ENCODE data around the gene PLAGL1.
A peak's percentile ranks its signal among the peaks of the same experiment; 100 is the strongest.
"Not testable (repeated sequence)": the region's sequence is repeated elsewhere in the genome, so short reads cannot be mapped to it uniquely, and the experiment has no call there.

Gene PLAGL1

GRCh38 chr6:144008120-144008811 is at the start of gene PLAGL1:
Gene PLAGL1, minus strand, starts transcription at chr6:144008259. Its CDS starts 60,123 bp downstream, at chr6:143948136.
- DNase-seq (ENCODE audit: low read depth in 2 of 2) = peak in 1 of 2 experiments; percentile 20

GRCh38 chr6:144055121-144055931 is 47.3 kb upstream of the PLAGL1 start:
- DNase-seq (ENCODE audit: low read depth in 2 of 2) = no peak

GRCh38 chr6:144053601-144054000 is 45.5 kb upstream of the PLAGL1 start:
- no peak for DNase-seq (ENCODE audit: low read depth in 2 of 2)

- DNase-seq (ENCODE audit: low read depth in 2 of 2) = no peak
These were observed 44.4 kb upstream of the PLAGL1 start for GRCh38 chr6:144052488-144052887.

GRCh38 chr6:144049386-144049785 is 41.3 kb upstream of the PLAGL1 start:
- no peak for DNase-seq (ENCODE audit: low read depth in 2 of 2)

- no peak for DNase-seq (ENCODE audit: low read depth in 2 of 2)
These were observed 39.6 kb upstream of the PLAGL1 start for GRCh38 chr6:144047688-144048087.

GRCh38 chr6:144046672-144047071 is 38.6 kb upstream of the PLAGL1 start:
- DNase-seq (ENCODE audit: low read depth in 2 of 2) = not testable (repeated sequence)

- DNase-seq (ENCODE audit: low read depth in 2 of 2) = not testable (repeated sequence)
These were observed 36.9 kb upstream of the PLAGL1 start for GRCh38 chr6:144044989-144045388.

- DNase-seq (ENCODE audit: low read depth in 2 of 2) = no peak
These were observed 28.8 kb upstream of the PLAGL1 start for GRCh38 chr6:144036835-144037195.

GRCh38 chr6:144036064-144036834 is 28.2 kb upstream of the PLAGL1 start:
- no peak for DNase-seq (ENCODE audit: low read depth in 2 of 2)

- no peak for DNase-seq (ENCODE audit: low read depth in 2 of 2)
These were observed 27.4 kb upstream of the PLAGL1 start for GRCh38 chr6:144035416-144035815.

GRCh38 chr6:144033816-144034735 is 26.0 kb upstream of the PLAGL1 start:
- DNase-seq (ENCODE audit: low read depth in 2 of 2) = peak; percentile 81 to 84

- DNase-seq (ENCODE audit: low read depth in 2 of 2) = no peak
These were observed 21.4 kb upstream of the PLAGL1 start for GRCh38 chr6:144029452-144029851.

- DNase-seq (ENCODE audit: low read depth in 2 of 2) = no peak
These were observed 20.0 kb upstream of the PLAGL1 start for GRCh38 chr6:144027932-144028587.

- DNase-seq (ENCODE audit: low read depth in 2 of 2) = no peak
These were observed 15.2 kb upstream of the PLAGL1 start for GRCh38 chr6:144023216-144023615.

GRCh38 chr6:144019929-144020328 is 11.9 kb upstream of the PLAGL1 start:
- DNase-seq (ENCODE audit: low read depth in 2 of 2) = no peak

GRCh38 chr6:144017166-144018094 is 9.4 kb upstream of the PLAGL1 start:
- no peak for DNase-seq (ENCODE audit: low read depth in 2 of 2)

- peak; percentile 60 to 61 for DNase-seq (ENCODE audit: low read depth in 2 of 2)
These were observed 5.4 kb upstream of the PLAGL1 start for GRCh38 chr6:144013486-144013909.

GRCh38 chr6:144012534-144012933 is 4.5 kb upstream of the PLAGL1 start:
- no peak for DNase-seq (ENCODE audit: low read depth in 2 of 2)

GRCh38 chr6:144009628-144010027 is 1.6 kb upstream of the PLAGL1 start:
- not testable (repeated sequence) for DNase-seq (ENCODE audit: low read depth in 2 of 2)
